Hepatic stellate cell (primary cell): ENCODE results near the gene AGFG2.

Experiments
- DNase-seq: peaks from one replicate; pipeline ENCODE4 v3.0.0; 2011; ENCODE audit warnings: low spot score

The AGFG2 gene

GRCh38 chr7:100585511-100586265 is 46.7 kb downstream of the AGFG2 start, which contains the start of gene LRCH4:
Gene LRCH4, minus strand, starts transcription at chr7:100586129. Its CDS starts 29 bp downstream, at chr7:100586100.
- peak; percentile 100 for DNase-seq

- DNase-seq, result peak; percentile 100
These were observed 47.4 kb downstream of the AGFG2 start, which contains the start of gene FBXO24 for GRCh38 chr7:100586266-100587025. Gene FBXO24, plus strand, starts transcription at chr7:100586328. Its CDS starts 298 bp downstream, at chr7:100586626.

- DNase-seq, result no peak
These were observed 49.4 kb downstream of the AGFG2 start for GRCh38 chr7:100588438-100588837.

- no peak for DNase-seq
These were observed 50.4 kb downstream of the AGFG2 start for GRCh38 chr7:100589341-100589947.

GRCh38 chr7:100590077-100590737 is 51.2 kb downstream of the AGFG2 start:
- DNase-seq, result no peak

- no peak for DNase-seq
These were observed 52.6 kb downstream of the AGFG2 start for GRCh38 chr7:100591596-100591995.

- DNase-seq, result no peak
These were observed 56.2 kb downstream of the AGFG2 start for GRCh38 chr7:100595188-100595587.

GRCh38 chr7:100598425-100598824 is 59.4 kb downstream of the AGFG2 start:
- no peak for DNase-seq

- DNase-seq, result no peak
These were observed 61.1 kb downstream of the AGFG2 start for GRCh38 chr7:100599911-100600729.

- no peak for DNase-seq
These were observed 61.7 kb downstream of the AGFG2 start for GRCh38 chr7:100600730-100601038.

- peak; percentile 93 for DNase-seq
These were observed 64.1 kb downstream of the AGFG2 start for GRCh38 chr7:100602889-100603725.

- DNase-seq, result peak; percentile 61
These were observed 64.7 kb downstream of the AGFG2 start for GRCh38 chr7:100603726-100604027.

GRCh38 chr7:100604028-100604975 is 65.3 kb downstream of the AGFG2 start:
- DNase-seq, result peak; percentile 77

- no peak for DNase-seq
These were observed 66.2 kb downstream of the AGFG2 start for GRCh38 chr7:100604976-100605911.

- no peak for DNase-seq
These were observed 67.3 kb downstream of the AGFG2 start for GRCh38 chr7:100606313-100606712.

- DNase-seq, result no peak
These were observed 68.1 kb downstream of the AGFG2 start for GRCh38 chr7:100607111-100607510.

GRCh38 chr7:100609958-100610357 is 71.0 kb downstream of the AGFG2 start:
- no peak for DNase-seq

GRCh38 chr7:100611983-100612729 is 73.2 kb downstream of the AGFG2 start, which contains the start of gene MOSPD3:
Gene MOSPD3, plus strand, starts transcription at chr7:100612540. Its CDS starts 252 bp downstream, at chr7:100612792.
- DNase-seq, result peak; percentile 100
